K562 (cell line): ENCODE results near the gene RDH16.

Experiments used
- TF ChIP-seq, protein P1 (sequence below): fragments of 150-350 bp; conservative IDR thresholded peaks from 2 replicates; pipeline ENCODE4 v1.6.1; 2014; ENCODE audit warnings: low read length
- TF ChIP-seq, protein P2 (sequence below), 3 experiments: IDR thresholded peaks in 2 of 3; conservative IDR thresholded peaks in 1 of 3; 2 replicates each; pipeline ENCODE4 v1.5.1; 2011 to 2012; ENCODE audit warnings: low read length in 3 of 3, mild to moderate bottlenecking in 3 of 3, control low read depth in 2 of 3, improper control_type of control experiment in 1 of 3, inconsistent platforms in 1 of 3, low read depth in 1 of 3, mixed read lengths in 1 of 3, moderate library complexity in 1 of 3; ENCODE audit not compliant: insufficient read depth in 2 of 3

DNA sequence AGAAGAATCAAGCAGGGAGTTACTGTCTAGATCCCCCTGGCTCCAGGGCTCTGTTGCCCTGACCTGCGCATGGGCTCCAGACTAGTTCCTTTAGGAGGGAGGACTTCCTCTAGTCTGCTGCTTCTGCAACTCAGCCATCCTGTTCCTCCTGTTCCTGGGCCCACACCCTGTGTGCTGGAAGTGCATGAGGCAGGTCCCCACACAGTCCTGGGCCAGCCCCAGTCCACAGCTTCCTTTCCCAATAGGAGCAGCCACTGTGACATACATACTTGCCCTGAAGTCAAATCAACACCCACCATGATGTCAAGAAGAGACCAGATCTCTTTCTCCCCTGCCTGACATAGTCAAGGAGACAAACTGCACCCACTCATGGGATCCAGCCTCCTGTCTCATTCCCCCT lies 24.5 kb downstream of the RDH16 start:
- TF ChIP-seq, protein P1, sequence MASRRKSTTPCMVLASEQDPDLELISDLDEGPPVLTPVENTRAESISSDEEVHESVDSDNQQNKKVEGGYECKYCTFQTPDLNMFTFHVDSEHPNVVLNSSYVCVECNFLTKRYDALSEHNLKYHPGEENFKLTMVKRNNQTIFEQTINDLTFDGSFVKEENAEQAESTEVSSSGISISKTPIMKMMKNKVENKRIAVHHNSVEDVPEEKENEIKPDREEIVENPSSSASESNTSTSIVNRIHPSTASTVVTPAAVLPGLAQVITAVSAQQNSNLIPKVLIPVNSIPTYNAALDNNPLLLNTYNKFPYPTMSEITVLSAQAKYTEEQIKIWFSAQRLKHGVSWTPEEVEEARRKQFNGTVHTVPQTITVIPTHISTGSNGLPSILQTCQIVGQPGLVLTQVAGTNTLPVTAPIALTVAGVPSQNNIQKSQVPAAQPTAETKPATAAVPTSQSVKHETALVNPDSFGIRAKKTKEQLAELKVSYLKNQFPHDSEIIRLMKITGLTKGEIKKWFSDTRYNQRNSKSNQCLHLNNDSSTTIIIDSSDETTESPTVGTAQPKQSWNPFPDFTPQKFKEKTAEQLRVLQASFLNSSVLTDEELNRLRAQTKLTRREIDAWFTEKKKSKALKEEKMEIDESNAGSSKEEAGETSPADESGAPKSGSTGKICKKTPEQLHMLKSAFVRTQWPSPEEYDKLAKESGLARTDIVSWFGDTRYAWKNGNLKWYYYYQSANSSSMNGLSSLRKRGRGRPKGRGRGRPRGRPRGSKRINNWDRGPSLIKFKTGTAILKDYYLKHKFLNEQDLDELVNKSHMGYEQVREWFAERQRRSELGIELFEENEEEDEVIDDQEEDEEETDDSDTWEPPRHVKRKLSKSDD = no peak
- TF ChIP-seq, protein P2, sequence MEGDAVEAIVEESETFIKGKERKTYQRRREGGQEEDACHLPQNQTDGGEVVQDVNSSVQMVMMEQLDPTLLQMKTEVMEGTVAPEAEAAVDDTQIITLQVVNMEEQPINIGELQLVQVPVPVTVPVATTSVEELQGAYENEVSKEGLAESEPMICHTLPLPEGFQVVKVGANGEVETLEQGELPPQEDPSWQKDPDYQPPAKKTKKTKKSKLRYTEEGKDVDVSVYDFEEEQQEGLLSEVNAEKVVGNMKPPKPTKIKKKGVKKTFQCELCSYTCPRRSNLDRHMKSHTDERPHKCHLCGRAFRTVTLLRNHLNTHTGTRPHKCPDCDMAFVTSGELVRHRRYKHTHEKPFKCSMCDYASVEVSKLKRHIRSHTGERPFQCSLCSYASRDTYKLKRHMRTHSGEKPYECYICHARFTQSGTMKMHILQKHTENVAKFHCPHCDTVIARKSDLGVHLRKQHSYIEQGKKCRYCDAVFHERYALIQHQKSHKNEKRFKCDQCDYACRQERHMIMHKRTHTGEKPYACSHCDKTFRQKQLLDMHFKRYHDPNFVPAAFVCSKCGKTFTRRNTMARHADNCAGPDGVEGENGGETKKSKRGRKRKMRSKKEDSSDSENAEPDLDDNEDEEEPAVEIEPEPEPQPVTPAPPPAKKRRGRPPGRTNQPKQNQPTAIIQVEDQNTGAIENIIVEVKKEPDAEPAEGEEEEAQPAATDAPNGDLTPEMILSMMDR (IDR thresholded peaks at IDR 0.05 in 2 of 3, conservative IDR thresholded peaks at IDR 0.05 in 1 of 3; ENCODE audit: insufficient read depth in 2 of 3, low read depth in 1 of 3, low read length in 3 of 3) = no peak
